Thoracic aorta (tissue), 2 donors: ENCODE measurements around the gene TMEM63A. TPM values are rescaled to one million over a fixed set of nuclear protein-coding genes. Genes with fewer than 3 reads are reported as not detected.
A peak's percentile ranks its signal among the peaks of the same experiment; 100 is the strongest.
"Not testable (repeated sequence)": the region's sequence is repeated elsewhere in the genome, so short reads cannot be mapped to it uniquely, and the experiment has no call there.

Experiments
- ATAC-seq: fragments of 150-250 bp; one replicate; pipeline ENCODE4 v1.8.0; 2017; ENCODE audit warnings: low read depth; ENCODE audit not compliant: insufficient number of reproducible peaks, low FRiP score
- DNase-seq: peaks from one replicate; pipeline ENCODE4 v3.0.0-alpha.2; 2020; ENCODE audit warnings: low spot score
- H3K27ac ChIP-seq, 2 donors: fragments of 200-600 bp; sonication (generic); 1 replicate in 1 of 2; 2 replicates in 1 of 2; pipeline ENCODE4 v1.5.1; 2016; ENCODE audit warnings: mild to moderate bottlenecking in 2 of 2, moderate library complexity in 2 of 2
- H3K27me3 ChIP-seq: fragments of 200-600 bp; sonication (generic); replicated peaks from 2 replicates; pipeline ENCODE4 v1.6.0; 2016; ENCODE audit warnings: mild to moderate bottlenecking; ENCODE audit not compliant: insufficient read depth
- H3K36me3 ChIP-seq: fragments of 200-600 bp; sonication (generic); one replicate; pipeline ENCODE4 v1.5.1; 2016
- H3K4me1 ChIP-seq, 2 donors: fragments of 200-600 bp; sonication (generic); 1 replicate in 1 of 2; 2 replicates in 1 of 2; pipeline versions ENCODE4 v1.5.1 to v1.6.0; 2016; ENCODE audit warnings: low read depth in 2 of 2, mild to moderate bottlenecking in 1 of 2; ENCODE audit not compliant: control insufficient read depth in 1 of 2
- H3K4me3 ChIP-seq: fragments of 200-600 bp; sonication (generic); 2 replicates; pipeline ENCODE4 v1.5.1; 2016; ENCODE audit warnings: mild to moderate bottlenecking
- H3K9me3 ChIP-seq: fragments of 200-600 bp; sonication (generic); 2 replicates; pipeline ENCODE4 v1.5.1; 2016
- total RNA-seq, 2 donors: library from RNA; depleted of rRNA; stranded (reverse); fragments of >200 nt; gene quantifications; one replicate each; pipeline versions ENCODE4 v1.1.0 to v1.2.3, GENCODE V29; 2016
- TF ChIP-seq, protein P1 (sequence below): fragments of 200-600 bp; sonication (generic); IDR thresholded peaks from one replicate; pipeline ENCODE4 v1.5.1; 2019; ENCODE audit warnings: antibody characterized with exemption

The TMEM63A gene
- total RNA-seq, 2 donors from 2014 or later: 75.1 to 105 TPM

DNA sequence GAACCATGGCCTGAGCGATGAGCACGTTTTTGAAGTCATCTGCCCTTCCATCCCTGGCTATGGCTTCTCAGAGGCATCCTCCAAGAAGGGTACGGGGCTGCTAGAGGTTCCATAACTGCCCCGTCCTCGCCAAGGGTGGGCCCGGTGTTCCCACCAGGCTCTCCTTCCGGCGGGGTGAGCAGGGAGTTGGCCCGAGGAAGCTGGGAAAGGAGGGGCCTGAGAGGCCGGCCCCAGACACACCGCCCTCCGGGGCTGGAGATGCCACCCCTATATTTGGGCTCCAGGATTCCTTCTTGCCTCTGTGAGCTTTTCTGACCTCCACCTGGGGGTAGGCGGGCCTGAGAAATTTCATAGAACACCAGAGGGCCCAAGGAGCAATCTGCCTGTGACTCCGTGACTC lies 43.4 kb downstream of the TMEM63A start:
- peaks cover 14% of the 10 kb centered on the region for H3K36me3 ChIP-seq
- TF ChIP-seq, protein P1, sequence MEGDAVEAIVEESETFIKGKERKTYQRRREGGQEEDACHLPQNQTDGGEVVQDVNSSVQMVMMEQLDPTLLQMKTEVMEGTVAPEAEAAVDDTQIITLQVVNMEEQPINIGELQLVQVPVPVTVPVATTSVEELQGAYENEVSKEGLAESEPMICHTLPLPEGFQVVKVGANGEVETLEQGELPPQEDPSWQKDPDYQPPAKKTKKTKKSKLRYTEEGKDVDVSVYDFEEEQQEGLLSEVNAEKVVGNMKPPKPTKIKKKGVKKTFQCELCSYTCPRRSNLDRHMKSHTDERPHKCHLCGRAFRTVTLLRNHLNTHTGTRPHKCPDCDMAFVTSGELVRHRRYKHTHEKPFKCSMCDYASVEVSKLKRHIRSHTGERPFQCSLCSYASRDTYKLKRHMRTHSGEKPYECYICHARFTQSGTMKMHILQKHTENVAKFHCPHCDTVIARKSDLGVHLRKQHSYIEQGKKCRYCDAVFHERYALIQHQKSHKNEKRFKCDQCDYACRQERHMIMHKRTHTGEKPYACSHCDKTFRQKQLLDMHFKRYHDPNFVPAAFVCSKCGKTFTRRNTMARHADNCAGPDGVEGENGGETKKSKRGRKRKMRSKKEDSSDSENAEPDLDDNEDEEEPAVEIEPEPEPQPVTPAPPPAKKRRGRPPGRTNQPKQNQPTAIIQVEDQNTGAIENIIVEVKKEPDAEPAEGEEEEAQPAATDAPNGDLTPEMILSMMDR: no peak
- no peaks in the 10 kb centered on the region for H3K27me3 ChIP-seq
- ATAC-seq: no peak
- H3K4me1 ChIP-seq: peaks cover 9 to 20% of the 10 kb centered on the region in 2 donors
- H3K4me3 ChIP-seq: no peak overlapping the region
- DNase-seq: no peak
- H3K27ac ChIP-seq: no peak overlapping the region
- no peaks in the 10 kb centered on the region for H3K9me3 ChIP-seq

DNA sequence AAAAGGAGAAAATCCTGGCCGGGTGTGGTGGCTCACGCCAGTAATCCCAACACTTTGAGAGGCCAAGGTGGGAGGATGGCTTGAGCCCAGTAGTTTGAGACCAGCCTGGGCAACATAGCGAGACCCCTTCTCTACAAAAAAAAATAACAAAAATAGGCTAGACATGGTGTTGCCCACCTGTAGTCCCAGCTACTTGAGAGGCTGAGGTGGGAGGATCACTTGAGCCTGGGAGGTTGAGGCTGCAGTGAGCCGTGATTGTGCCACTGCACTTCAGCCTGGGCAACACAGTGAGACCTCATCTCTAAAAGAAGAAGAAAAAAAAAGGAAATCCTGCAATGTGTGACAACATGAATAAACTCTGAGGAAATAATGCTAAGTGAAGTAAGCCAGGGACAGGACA lies 45.9 kb downstream of the TMEM63A start:
- H3K4me3 ChIP-seq, H3K9me3 ChIP-seq, ATAC-seq, DNase-seq, H3K27me3 ChIP-seq: not testable (repeated sequence)
- peaks cover 9 to 20% of the 10 kb centered on the region in 2 donors for H3K4me1 ChIP-seq
- H3K27ac ChIP-seq: peak overlapping the region; percentile 31 to 35
- H3K36me3 ChIP-seq: peaks cover 20% of the 10 kb centered on the region

DNA sequence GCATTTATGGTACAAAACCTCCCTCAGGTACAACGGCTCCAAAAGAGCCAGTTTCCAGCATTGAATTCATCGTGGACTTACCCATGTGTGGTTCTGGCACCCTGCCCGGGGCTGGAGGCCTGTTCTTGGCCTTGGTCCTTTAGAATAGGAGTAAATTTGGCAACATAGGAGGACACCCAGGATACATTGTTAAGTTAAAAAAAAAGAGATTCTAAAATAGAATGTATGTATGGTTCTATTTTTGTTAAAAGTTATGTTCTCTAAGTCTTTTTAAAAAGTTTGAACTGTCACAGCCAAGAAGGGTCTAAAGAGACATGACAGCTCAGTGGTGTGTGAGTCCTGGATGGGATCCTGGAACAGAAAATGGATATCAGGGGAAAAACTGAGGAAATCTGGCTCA lies 46.3 kb downstream of the TMEM63A start:
- ATAC-seq: no peak
- Histone ChIP-seq H3K9me3 (no peaks in the 10 kb centered on the region), H3K27ac (peak overlapping the region; percentile 31 to 70), H3K36me3 (peaks cover 25% of the 10 kb centered on the region), H3K27me3 (no peaks in the 10 kb centered on the region), H3K4me1 (peaks cover 9 to 20% of the 10 kb centered on the region in 2 donors), H3K4me3 (no peak overlapping the region)
- TF ChIP-seq, protein P1: no peak
- DNase-seq: no peak

DNA sequence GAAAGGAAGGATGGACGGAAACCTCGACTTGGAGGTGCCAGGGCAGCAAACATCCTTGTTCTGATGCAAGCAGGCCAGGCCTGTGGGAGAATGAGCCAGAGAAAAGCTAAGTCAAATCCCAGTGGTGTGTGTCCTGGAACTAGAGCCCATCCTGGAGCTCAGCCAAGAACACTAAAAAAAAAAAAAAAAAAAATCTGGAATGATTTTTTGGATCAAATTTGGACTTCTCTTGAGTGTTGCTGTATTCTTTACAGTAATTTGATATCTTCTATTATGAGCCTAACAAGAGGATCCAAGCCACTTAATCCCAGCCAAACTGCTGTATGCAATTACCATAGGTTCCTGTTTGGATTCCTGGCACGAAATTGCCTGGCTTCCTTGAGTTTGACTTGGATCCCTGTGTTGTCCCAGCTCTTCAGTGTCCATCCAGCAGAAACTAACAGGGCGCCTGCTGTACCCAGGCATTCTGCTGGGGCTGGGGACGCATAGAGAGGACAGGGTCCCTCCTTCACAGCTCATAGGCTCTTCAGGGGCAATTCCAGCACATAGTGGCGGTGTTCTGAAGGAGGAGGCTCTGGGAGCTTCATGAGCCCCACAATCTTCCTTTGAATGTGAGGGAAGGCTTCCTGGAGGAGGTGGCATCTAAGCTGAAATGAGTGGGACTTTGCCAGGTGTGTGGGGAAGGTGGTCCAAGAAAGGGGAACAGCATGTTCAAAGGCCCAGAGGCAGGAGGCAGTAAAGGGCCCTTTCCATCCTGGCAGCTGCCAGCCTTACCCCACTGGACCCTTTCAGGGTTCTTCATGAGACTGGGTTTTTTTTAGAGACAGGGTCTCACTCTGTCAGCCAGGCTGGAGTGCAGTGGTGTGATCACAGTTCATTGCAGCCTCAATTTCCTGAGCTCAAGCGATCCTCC lies 47.5 kb downstream of the TMEM63A start:
- peak; percentile 78 for ATAC-seq
- H3K4me1 ChIP-seq: peaks cover 9 to 20% of the 10 kb centered on the region in 2 donors
- peak overlapping the region; percentile 66 to 82 for H3K27ac ChIP-seq
- no peak overlapping the region for H3K4me3 ChIP-seq
- peaks cover 27% of the 10 kb centered on the region for H3K36me3 ChIP-seq
- no peaks in the 10 kb centered on the region for H3K27me3 ChIP-seq
- no peak for DNase-seq
- H3K9me3 ChIP-seq: no peaks in the 10 kb centered on the region
- TF ChIP-seq, protein P1: no peak

DNA sequence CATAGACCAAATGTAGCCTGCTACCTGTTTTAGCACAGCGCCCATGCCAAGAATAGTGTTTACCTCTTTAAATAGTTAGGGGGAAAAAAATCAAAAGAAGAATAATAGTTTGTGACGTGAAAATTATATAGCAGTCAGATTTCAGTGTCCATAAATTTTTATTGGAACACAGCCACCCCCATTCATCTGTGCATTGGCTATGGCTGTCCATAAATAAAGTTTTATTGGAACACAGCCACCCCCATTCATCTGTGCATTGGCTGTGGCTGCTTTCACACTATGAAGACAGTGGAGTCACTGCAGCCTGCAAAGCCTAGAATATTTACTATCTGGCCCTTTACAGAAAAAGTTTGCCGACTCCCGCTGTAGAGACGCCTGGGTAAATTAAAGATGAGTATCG lies 51.3 kb downstream of the TMEM63A start:
- Histone ChIP-seq H3K4me3 (no peak overlapping the region), H3K9me3 (no peaks in the 10 kb centered on the region), H3K4me1 (peaks cover 9 to 23% of the 10 kb centered on the region in 2 donors), H3K36me3 (peaks cover 31% of the 10 kb centered on the region), H3K27me3 (no peaks in the 10 kb centered on the region), H3K27ac (no peak overlapping the region)
- DNase-seq: no peak
- TF ChIP-seq, protein P1: no peak
- ATAC-seq: no peak
